Peyer's patch (tissue), 4 donors: ENCODE data around the gene PCDHGC5.

Experiments used
- CTCF ChIP-seq, 6 experiments: fragments of 450-650 bp in 4 of 6; fragments of 200-600 bp in 2 of 6; sonication (generic) in 1 of 6; IDR thresholded peaks; one replicate each; pipeline ENCODE4 v1.5.1; 2017 to 2019; ENCODE audit warnings: antibody characterized with exemption in 6 of 6, mild to moderate bottlenecking in 3 of 6, moderate library complexity in 1 of 6
- POLR2A ChIP-seq, 2 donors: fragments of 450-650 bp; IDR thresholded peaks; one replicate each; pipeline ENCODE4 v1.5.1; 2017; ENCODE audit warnings: antibody characterized with exemption in 2 of 2, mild to moderate bottlenecking in 2 of 2, moderate library complexity in 2 of 2

GRCh38 chr5:141495453-141495811, 6.6 kb downstream of the PCDHGC5 start:
- TF ChIP-seq CTCF (IDR thresholded peaks at IDR 0.05): no peak
- TF ChIP-seq POLR2A (IDR thresholded peaks at IDR 0.05): no peak
